ENCODE measurements around the gene NOD1. TPM values are rescaled to one million over a fixed set of nuclear protein-coding genes. Genes with fewer than 3 reads are reported as not detected.

Gene NOD1
- total and polyA plus RNA-seq, 2 of the 8 experiments (the other 6 are each of a cell fraction or from before 2014, with no cell fraction given) = 3.8 to 6.5 TPM

DNA sequence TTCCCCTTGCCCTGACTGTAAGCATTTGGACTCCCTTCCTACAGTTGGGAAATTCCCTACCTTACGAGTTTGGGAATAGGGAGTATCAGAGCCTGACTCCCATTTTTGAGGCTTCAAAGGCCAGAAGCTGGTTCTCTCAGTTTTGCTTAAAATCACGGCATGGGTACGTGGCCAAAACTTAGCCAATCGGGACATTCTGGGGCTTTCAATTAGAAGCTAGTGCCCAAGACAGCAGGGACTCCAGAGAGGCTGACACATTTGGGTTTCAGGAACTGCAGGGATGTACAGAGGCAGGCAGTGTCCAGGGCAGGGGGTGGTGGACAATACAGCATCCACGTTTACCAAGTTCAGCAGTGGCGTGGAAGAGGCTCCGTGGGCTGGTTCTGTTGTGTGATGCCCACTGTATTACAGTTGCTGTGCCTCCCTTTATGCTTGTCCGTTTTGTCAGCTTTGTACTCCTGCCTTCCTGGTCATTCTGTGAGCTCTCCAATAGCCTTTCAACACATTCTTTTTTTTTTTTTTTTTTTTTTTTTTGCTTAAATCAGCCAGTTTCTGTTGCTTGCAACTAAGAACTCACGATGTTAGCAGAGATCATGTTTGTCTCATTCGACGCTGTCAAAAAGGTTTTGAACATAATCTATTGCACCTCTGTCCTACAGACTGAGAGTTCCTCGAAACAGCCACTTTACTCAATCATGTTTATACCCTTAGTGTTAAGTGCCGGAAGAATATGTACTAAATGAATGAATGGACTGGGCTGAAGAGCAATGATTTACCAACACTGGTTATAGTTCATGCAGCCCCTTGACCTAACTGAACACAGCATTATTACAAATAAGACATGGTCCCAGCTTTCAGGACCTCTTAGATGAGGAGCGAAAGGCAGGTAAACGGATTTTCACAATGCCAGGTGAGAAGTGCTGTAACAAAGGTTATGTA, 25.0 kb upstream of the NOD1 start (continued):
- TF ChIP-seq, protein P1, sequence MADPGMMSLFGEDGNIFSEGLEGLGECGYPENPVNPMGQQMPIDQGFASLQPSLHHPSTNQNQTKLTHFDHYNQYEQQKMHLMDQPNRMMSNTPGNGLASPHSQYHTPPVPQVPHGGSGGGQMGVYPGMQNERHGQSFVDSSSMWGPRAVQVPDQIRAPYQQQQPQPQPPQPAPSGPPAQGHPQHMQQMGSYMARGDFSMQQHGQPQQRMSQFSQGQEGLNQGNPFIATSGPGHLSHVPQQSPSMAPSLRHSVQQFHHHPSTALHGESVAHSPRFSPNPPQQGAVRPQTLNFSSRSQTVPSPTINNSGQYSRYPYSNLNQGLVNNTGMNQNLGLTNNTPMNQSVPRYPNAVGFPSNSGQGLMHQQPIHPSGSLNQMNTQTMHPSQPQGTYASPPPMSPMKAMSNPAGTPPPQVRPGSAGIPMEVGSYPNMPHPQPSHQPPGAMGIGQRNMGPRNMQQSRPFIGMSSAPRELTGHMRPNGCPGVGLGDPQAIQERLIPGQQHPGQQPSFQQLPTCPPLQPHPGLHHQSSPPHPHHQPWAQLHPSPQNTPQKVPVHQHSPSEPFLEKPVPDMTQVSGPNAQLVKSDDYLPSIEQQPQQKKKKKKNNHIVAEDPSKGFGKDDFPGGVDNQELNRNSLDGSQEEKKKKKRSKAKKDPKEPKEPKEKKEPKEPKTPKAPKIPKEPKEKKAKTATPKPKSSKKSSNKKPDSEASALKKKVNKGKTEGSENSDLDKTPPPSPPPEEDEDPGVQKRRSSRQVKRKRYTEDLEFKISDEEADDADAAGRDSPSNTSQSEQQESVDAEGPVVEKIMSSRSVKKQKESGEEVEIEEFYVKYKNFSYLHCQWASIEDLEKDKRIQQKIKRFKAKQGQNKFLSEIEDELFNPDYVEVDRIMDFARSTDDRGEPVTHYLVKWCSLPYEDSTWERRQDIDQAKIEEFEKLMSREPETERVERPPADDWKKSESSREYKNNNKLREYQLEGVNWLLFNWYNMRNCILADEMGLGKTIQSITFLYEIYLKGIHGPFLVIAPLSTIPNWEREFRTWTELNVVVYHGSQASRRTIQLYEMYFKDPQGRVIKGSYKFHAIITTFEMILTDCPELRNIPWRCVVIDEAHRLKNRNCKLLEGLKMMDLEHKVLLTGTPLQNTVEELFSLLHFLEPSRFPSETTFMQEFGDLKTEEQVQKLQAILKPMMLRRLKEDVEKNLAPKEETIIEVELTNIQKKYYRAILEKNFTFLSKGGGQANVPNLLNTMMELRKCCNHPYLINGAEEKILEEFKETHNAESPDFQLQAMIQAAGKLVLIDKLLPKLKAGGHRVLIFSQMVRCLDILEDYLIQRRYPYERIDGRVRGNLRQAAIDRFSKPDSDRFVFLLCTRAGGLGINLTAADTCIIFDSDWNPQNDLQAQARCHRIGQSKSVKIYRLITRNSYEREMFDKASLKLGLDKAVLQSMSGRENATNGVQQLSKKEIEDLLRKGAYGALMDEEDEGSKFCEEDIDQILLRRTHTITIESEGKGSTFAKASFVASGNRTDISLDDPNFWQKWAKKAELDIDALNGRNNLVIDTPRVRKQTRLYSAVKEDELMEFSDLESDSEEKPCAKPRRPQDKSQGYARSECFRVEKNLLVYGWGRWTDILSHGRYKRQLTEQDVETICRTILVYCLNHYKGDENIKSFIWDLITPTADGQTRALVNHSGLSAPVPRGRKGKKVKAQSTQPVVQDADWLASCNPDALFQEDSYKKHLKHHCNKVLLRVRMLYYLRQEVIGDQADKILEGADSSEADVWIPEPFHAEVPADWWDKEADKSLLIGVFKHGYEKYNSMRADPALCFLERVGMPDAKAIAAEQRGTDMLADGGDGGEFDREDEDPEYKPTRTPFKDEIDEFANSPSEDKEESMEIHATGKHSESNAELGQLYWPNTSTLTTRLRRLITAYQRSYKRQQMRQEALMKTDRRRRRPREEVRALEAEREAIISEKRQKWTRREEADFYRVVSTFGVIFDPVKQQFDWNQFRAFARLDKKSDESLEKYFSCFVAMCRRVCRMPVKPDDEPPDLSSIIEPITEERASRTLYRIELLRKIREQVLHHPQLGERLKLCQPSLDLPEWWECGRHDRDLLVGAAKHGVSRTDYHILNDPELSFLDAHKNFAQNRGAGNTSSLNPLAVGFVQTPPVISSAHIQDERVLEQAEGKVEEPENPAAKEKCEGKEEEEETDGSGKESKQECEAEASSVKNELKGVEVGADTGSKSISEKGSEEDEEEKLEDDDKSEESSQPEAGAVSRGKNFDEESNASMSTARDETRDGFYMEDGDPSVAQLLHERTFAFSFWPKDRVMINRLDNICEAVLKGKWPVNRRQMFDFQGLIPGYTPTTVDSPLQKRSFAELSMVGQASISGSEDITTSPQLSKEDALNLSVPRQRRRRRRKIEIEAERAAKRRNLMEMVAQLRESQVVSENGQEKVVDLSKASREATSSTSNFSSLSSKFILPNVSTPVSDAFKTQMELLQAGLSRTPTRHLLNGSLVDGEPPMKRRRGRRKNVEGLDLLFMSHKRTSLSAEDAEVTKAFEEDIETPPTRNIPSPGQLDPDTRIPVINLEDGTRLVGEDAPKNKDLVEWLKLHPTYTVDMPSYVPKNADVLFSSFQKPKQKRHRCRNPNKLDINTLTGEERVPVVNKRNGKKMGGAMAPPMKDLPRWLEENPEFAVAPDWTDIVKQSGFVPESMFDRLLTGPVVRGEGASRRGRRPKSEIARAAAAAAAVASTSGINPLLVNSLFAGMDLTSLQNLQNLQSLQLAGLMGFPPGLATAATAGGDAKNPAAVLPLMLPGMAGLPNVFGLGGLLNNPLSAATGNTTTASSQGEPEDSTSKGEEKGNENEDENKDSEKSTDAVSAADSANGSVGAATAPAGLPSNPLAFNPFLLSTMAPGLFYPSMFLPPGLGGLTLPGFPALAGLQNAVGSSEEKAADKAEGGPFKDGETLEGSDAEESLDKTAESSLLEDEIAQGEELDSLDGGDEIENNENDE (IDR thresholded peaks at IDR 0.05; ENCODE audit: insufficient replicate concordance, low read length) = no peak

Data from H1 (cell line).